Colonic mucosa (tissue), 4 donors: Measurements from ENCODE around the gene MARCHF2. TPM values are rescaled to one million over a fixed set of nuclear protein-coding genes. Genes with fewer than 3 reads are reported as not detected.
"Not testable (repeated sequence)": the region's sequence is repeated elsewhere in the genome, so short reads cannot be mapped to it uniquely, and the experiment has no call there.

Experiments
- DNase-seq: peaks from one replicate; pipeline ENCODE4 v3.0.0-alpha.2; 2020
- H3K27ac ChIP-seq: fragments of 200-600 bp; one replicate; pipeline ENCODE4 v1.8.0; 2021
- H3K27me3 ChIP-seq: fragments of 200-600 bp; one replicate; pipeline ENCODE4 v1.8.0; 2021
- H3K36me3 ChIP-seq: fragments of 200-600 bp; one replicate; pipeline ENCODE4 v1.8.0; 2021
- H3K4me1 ChIP-seq: fragments of 200-600 bp; one replicate; pipeline ENCODE4 v1.8.0; 2021; ENCODE audit warnings: mild to moderate bottlenecking
- H3K4me3 ChIP-seq: fragments of 200-600 bp; one replicate; pipeline ENCODE4 v1.8.0; 2021
- H3K9ac ChIP-seq, 2 donors: one replicate each; pipeline ENCODE4 v1.7.0; 2013; ENCODE audit warnings: control low read depth in 2 of 2, low read depth in 2 of 2, low read length in 2 of 2
- H3K9me3 ChIP-seq: fragments of 200-600 bp; one replicate; pipeline ENCODE4 v1.8.0; 2021
- intact Hi-C: fragments of 100-400 bp; cut with DNase I; formaldehyde crosslinking; loops from one replicate; pipeline ENCODE4 v1.14.1; 2022
- total RNA-seq, 2 donors: library from RNA; stranded (reverse); fragmentation: NEBNext Ultra II Directional in 1 of 2; extraction: Animal tissue kit (Norgen Biotek cat#: 25700) in 1 of 2; gene quantifications; one replicate each; pipeline ENCODE4 v1.2.1, GENCODE V29; 2021
- TF ChIP-seq, protein P1 (sequence below): fragments of 200-600 bp; IDR thresholded peaks from one replicate; pipeline ENCODE4 v1.8.0; 2022; ENCODE audit warnings: antibody characterized with exemption, mild to moderate bottlenecking
- donor health status: healthy.
- donor health status: DM: no; HTN: no; CAD: no.
- donor health status: DM: no; HTN: no; CAD: no.

MARCHF2 gene
- total RNA-seq, 2 donors from 2014 or later = 18.8 to 33.1 TPM

DNA sequence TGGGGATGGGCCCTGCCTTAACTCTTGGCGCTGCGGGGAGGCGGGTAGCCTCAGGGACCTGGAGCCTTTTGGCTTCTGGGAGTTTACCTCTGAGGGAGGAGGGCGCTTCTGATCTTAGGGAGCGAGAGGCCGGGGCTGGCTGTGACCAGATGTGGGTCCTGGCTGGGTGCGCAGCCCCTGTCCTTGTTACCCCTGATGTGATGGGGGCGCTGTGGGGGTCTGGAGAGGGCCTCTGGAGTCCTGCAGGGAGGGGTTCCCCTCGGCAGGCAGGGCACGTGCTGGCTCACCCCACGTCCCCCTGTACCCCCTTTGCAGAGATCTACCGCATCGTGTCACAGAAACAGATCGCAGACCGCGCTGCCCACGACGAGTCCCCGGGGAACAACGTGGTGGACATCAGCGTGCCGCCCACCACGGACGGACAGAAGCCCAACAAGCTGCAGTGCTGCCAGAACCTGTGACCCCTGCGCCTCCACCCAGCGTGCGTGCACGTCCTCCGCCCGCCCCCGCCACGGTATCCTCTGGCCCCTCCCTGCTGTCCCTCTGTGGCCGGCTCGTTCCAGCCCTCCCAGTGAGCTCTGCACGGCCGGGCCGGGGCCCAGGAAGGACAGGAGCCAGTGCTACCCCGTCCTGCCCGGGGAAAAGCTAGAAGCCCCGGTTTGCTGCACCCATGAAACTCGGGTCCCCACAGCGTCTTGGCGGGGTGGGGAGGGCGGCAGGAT, 9.8 kb upstream of the MARCHF2 start:
- Histone ChIP-seq H3K4me1 (no peaks in the 10 kb centered on the region), H3K9ac (no peak overlapping the region), H3K36me3 (peaks cover 7% of the 10 kb centered on the region), H3K27ac (no peak overlapping the region), H3K9me3 (no peaks in the 10 kb centered on the region), H3K4me3 (no peak overlapping the region), H3K27me3 (no peaks in the 10 kb centered on the region)
- DNase-seq = no peak
- TF ChIP-seq, protein P1, sequence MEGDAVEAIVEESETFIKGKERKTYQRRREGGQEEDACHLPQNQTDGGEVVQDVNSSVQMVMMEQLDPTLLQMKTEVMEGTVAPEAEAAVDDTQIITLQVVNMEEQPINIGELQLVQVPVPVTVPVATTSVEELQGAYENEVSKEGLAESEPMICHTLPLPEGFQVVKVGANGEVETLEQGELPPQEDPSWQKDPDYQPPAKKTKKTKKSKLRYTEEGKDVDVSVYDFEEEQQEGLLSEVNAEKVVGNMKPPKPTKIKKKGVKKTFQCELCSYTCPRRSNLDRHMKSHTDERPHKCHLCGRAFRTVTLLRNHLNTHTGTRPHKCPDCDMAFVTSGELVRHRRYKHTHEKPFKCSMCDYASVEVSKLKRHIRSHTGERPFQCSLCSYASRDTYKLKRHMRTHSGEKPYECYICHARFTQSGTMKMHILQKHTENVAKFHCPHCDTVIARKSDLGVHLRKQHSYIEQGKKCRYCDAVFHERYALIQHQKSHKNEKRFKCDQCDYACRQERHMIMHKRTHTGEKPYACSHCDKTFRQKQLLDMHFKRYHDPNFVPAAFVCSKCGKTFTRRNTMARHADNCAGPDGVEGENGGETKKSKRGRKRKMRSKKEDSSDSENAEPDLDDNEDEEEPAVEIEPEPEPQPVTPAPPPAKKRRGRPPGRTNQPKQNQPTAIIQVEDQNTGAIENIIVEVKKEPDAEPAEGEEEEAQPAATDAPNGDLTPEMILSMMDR = no peak
- intact Hi-C loops = no loop called here

DNA sequence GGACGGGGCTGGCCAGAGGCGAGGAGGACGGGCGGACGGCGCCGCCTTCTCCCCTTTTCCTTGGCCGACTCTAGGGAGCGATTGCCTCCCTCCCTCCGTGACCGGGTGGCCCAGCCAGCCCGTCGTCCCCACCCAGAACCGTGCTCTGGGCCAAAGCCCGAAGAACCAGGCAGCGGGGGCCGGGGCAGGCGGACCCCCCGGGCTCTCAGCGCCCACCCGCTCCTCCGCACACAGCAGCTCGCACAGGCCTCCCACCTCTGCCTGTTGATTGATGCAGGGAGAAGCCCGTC, 9.3 kb upstream of the MARCHF2 start:
- intact Hi-C loops = no loop called here
- no peak overlapping the region for H3K27ac ChIP-seq
- H3K9me3 ChIP-seq = no peaks in the 10 kb centered on the region
- TF ChIP-seq, protein P1 = no peak
- H3K4me3 ChIP-seq = no peak overlapping the region
- H3K36me3 ChIP-seq = peaks cover 7% of the 10 kb centered on the region
- no peaks in the 10 kb centered on the region for H3K4me1 ChIP-seq
- no peaks in the 10 kb centered on the region for H3K27me3 ChIP-seq
- no peak overlapping the region for H3K9ac ChIP-seq
- no peak for DNase-seq

DNA sequence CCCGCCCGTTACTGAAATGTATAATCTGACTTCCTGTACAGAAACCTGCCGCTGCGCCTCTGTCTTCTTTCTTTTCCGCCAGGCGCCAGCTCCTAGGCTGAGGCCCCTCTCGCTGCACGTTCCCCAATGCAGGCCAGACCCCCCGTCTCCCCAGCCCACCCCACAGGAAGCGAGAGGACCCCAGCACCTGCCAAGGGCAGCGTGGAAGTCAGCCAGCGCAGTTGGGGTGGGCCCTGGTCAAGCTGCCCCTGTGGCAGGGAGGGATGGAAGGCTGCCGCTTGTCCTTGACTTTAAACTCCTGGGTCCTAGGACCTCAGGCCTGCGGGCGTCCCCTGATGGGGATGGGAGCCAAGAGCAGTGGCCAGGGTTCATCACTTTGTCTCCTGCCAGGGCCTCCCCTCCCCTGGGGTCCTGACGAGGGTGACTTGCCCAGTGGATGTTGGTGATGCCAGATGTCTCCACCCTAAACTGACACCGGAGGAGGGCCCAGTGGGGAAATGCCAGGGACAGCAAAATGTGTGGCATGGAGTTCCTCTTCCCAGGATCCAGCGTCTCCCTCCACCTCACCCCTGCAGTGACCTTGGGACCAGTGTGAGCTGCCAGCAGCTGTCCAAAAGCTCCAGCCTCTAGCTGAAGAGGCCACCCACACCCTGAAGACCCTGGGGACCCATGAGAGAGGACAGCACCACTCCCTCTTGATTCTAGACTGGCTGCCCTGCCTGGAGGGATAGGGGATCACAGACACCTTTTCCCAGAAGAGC, 8.5 kb upstream of the MARCHF2 start:
- TF ChIP-seq, protein P1 = no peak
- Histone ChIP-seq H3K9ac (no peak overlapping the region), H3K9me3 (no peaks in the 10 kb centered on the region), H3K27ac (no peak overlapping the region), H3K4me3 (no peak overlapping the region), H3K36me3 (peaks cover 7% of the 10 kb centered on the region), H3K27me3 (no peaks in the 10 kb centered on the region), H3K4me1 (no peaks in the 10 kb centered on the region)
- DNase-seq = no peak
- intact Hi-C loops = no loop called here

DNA sequence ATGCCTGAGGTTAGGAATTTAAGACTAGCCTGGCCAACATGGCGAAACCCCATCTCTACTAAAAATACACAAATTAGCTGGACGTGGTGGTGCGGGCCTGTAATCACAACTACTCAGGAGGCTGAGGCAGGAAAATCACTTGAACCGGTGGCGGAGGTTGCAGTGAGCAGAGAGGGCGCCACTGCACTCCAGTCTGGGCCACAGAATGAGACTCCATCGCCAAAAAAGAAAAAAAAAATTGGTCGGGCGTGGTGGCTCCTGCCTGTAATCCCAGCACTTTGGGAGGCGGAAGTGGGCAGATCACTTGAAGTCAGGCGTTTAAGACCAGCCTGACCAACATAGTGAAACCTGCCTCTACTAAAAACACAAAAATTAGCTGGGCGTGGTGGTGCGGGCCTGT, 2.4 kb upstream of the MARCHF2 start:
- H3K27ac ChIP-seq, H3K4me3 ChIP-seq, H3K27me3 ChIP-seq, H3K9ac ChIP-seq, H3K4me1 ChIP-seq, H3K36me3 ChIP-seq, H3K9me3 ChIP-seq, DNase-seq: not testable (repeated sequence)
- intact Hi-C loops = loop anchor here (5.0 kb wide), 1 partner anchor 92 kb away; the partner anchor contains the start of gene PRAM1

DNA sequence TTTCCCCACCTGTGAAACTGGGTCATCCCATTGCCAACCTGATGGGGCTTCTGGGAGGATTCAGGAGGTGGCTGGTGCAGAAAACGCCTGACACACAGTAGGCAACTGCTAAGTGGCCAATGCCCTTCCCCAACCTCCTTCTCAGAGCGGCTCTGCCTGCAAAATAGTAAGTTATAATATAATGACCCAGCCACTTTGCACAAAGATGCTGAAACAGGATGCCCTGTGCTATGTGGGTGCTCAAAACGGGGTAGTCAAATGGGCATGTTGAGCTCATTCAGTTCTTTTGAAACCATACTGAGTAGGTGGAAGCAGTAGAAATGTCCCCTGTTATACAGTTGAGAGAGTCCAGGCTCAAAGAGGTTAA, 507 bp downstream of the MARCHF2 start:
- H3K36me3 ChIP-seq = no peaks in the 10 kb centered on the region
- TF ChIP-seq, protein P1 = no peak
- H3K9me3 ChIP-seq = no peaks in the 10 kb centered on the region
- intact Hi-C loops = loop anchor here (5.0 kb wide), 1 partner anchor 89 kb away; the partner anchor contains the start of gene PRAM1
- H3K27me3 ChIP-seq = no peaks in the 10 kb centered on the region
- H3K4me1 ChIP-seq = peaks cover 4% of the 10 kb centered on the region
- peak overlapping the region; percentile 49 to 90 for H3K9ac ChIP-seq
- peak overlapping the region; percentile 88 for H3K4me3 ChIP-seq
- no peak for DNase-seq
- H3K27ac ChIP-seq = no peak overlapping the region

DNA sequence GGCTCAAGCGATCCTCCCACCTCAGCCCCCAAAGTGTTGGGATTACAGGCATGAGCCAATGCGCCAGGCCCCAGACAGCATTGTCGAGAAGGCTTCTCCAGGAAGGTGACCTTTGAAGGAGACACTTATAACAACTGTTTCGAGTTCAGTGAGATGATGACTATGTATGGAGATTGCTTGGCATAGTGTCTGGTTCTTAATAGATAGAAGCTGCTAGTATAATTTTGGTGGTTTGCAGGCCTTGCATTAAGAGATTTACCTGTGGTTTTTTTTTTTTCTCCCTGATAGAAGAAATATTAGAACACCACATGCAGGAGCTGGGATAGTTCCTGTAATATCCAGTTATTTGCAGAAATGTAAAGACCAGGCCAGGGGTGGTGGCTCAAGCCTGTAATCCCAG, 3.7 kb downstream of the MARCHF2 start:
- TF ChIP-seq, protein P1 = no peak
- Histone ChIP-seq H3K4me1 (peaks cover 4% of the 10 kb centered on the region), H3K9me3 (no peaks in the 10 kb centered on the region), H3K27me3 (no peaks in the 10 kb centered on the region), H3K36me3 (no peaks in the 10 kb centered on the region), H3K27ac (no peak overlapping the region), H3K4me3 (no peak overlapping the region), H3K9ac (no peak overlapping the region)
- DNase-seq = no peak
- intact Hi-C loops = no loop called here
